Panc1 (cell line): Measurements from ENCODE around the gene ACIN1.

Source experiments
- POLR2AphosphoS5 ChIP-seq: IDR thresholded peaks from 2 replicates; pipeline ENCODE4 v1.6.1; 2012; ENCODE audit warnings: mild to moderate bottlenecking, low read depth, low read length, moderate library complexity
- SIN3A ChIP-seq: IDR thresholded peaks from 2 replicates; pipeline ENCODE4 v1.6.1; 2012; ENCODE audit warnings: low read depth, mild to moderate bottlenecking, low read length, moderate library complexity, borderline replicate concordance; ENCODE audit not compliant: insufficient read depth
- TF ChIP-seq, protein P1 (sequence below): fragments of 450-650 bp; IDR thresholded peaks from 2 replicates; pipeline ENCODE4 v1.5.1; 2017; ENCODE audit warnings: mild to moderate bottlenecking
- TF ChIP-seq, protein P2 (sequence below), 2 experiments: IDR thresholded peaks; 2 replicates each; pipeline ENCODE4 v1.6.1; 2011 to 2012; ENCODE audit warnings: low read depth in 2 of 2, control low read depth in 1 of 2, low read length in 1 of 2, mild to moderate bottlenecking in 1 of 2, moderate library complexity in 1 of 2; ENCODE audit not compliant: insufficient read depth in 1 of 2

DNA sequence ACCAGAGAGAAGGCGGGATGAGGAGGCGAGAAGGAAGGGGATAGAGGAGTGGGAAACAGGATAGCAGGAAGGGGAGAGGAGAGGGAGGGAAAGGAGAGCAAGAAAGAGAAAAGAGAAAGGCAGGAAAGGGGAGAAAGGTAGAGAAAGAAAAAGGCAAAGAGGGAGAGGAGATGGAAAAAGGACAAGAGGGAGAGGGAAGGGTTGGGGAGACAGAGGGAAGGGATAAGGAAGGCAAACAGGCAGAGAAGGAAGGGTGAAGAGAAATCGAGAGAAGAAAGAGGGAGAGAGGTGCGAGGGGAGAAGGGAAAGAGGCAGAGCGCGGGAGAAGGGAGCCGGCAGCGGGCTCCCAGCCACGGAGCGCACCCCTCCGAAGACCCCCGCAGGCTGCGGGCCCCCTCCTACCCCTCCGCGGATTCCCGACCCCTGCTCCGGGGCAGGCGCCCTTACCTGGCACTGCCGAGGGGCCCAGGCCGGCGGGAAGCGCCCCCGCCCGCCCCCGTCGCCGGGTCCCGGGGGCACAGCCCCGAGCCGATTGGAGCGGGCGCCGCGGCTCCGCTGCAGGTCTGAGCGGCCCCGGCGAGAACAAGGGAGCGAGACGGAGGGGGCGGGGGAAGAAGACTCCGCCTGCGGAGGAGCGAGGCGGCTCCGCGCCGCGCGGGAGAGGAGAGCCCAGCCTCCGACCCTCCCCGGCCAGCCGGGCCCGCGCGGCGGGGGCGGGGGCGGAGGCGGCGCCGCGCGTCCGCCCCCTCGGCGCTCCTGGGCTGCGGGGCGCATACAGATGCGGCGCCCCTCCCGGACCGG is 37.8 kb downstream of the ACIN1 start, which contains the start of gene CDH24:
- TF ChIP-seq, protein P1, sequence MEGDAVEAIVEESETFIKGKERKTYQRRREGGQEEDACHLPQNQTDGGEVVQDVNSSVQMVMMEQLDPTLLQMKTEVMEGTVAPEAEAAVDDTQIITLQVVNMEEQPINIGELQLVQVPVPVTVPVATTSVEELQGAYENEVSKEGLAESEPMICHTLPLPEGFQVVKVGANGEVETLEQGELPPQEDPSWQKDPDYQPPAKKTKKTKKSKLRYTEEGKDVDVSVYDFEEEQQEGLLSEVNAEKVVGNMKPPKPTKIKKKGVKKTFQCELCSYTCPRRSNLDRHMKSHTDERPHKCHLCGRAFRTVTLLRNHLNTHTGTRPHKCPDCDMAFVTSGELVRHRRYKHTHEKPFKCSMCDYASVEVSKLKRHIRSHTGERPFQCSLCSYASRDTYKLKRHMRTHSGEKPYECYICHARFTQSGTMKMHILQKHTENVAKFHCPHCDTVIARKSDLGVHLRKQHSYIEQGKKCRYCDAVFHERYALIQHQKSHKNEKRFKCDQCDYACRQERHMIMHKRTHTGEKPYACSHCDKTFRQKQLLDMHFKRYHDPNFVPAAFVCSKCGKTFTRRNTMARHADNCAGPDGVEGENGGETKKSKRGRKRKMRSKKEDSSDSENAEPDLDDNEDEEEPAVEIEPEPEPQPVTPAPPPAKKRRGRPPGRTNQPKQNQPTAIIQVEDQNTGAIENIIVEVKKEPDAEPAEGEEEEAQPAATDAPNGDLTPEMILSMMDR = no peak
- TF ChIP-seq POLR2AphosphoS5 = no peak
- TF ChIP-seq, protein P2, sequence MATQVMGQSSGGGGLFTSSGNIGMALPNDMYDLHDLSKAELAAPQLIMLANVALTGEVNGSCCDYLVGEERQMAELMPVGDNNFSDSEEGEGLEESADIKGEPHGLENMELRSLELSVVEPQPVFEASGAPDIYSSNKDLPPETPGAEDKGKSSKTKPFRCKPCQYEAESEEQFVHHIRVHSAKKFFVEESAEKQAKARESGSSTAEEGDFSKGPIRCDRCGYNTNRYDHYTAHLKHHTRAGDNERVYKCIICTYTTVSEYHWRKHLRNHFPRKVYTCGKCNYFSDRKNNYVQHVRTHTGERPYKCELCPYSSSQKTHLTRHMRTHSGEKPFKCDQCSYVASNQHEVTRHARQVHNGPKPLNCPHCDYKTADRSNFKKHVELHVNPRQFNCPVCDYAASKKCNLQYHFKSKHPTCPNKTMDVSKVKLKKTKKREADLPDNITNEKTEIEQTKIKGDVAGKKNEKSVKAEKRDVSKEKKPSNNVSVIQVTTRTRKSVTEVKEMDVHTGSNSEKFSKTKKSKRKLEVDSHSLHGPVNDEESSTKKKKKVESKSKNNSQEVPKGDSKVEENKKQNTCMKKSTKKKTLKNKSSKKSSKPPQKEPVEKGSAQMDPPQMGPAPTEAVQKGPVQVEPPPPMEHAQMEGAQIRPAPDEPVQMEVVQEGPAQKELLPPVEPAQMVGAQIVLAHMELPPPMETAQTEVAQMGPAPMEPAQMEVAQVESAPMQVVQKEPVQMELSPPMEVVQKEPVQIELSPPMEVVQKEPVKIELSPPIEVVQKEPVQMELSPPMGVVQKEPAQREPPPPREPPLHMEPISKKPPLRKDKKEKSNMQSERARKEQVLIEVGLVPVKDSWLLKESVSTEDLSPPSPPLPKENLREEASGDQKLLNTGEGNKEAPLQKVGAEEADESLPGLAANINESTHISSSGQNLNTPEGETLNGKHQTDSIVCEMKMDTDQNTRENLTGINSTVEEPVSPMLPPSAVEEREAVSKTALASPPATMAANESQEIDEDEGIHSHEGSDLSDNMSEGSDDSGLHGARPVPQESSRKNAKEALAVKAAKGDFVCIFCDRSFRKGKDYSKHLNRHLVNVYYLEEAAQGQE (IDR thresholded peaks at IDR 0.05; ENCODE audit: insufficient read depth in 1 of 2, low read depth in 2 of 2, low read length in 1 of 2) = no peak
- TF ChIP-seq SIN3A = no peak
